PFSK-1 (cell line): ENCODE data around the gene STXBP3.

Experiments used
- FOXP2 ChIP-seq: optimal IDR thresholded peaks from 2 replicates; pipeline ENCODE3; 2011; ENCODE audit warnings: borderline replicate concordance, control low read depth, inconsistent platforms; ENCODE audit not compliant: insufficient read depth; ENCODE audit errors: extremely low read length, extremely low read depth
- POLR2AphosphoS5 ChIP-seq: IDR thresholded peaks from 2 replicates; pipeline ENCODE4 v1.6.1; 2012; ENCODE audit warnings: low read depth, mild to moderate bottlenecking, control low read depth, low read length, moderate library complexity
- SIN3A ChIP-seq: IDR thresholded peaks from 2 replicates; pipeline ENCODE4 v1.6.1; 2012; ENCODE audit warnings: mild to moderate bottlenecking, low read length, moderate library complexity, borderline replicate concordance; ENCODE audit not compliant: insufficient read depth
- TAF1 ChIP-seq: IDR thresholded peaks from 2 replicates; pipeline ENCODE4 v1.6.1; 2012; ENCODE audit warnings: low read length, control low read depth, borderline replicate concordance; ENCODE audit not compliant: insufficient read depth
- TF ChIP-seq, protein P1 (sequence below), 2 experiments: IDR thresholded peaks; 2 replicates each; pipeline versions ENCODE4 v1.6.1 to v1.8.0; 2011 to 2012; ENCODE audit warnings: low read depth in 2 of 2, low read length in 2 of 2, control low read depth in 1 of 2, inconsistent platforms in 1 of 2, mild to moderate bottlenecking in 1 of 2, moderate library complexity in 1 of 2; ENCODE audit not compliant: insufficient read depth in 1 of 2

Gene STXBP3

DNA sequence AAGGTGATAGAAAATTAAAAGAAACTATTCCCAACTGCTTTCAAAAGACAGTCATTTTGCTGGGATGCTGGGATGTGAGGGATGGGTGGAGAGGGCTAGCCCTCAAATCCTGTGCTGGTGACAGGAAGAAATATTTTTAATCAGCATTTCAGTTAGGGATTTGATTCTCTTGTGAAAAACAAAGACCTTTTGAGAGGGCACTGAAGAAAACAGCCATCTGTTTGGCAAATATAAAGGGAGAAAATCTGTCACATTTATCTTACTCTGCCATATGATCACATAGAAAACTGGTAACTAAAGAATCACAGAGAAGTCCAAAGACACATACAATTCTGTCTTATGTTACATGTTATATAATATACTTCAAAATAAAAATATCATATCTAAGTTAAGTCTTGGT lies 12.3 kb downstream of the STXBP3 start:
- no peak for TF ChIP-seq SIN3A
- no peak for TF ChIP-seq POLR2AphosphoS5
- TF ChIP-seq, protein P1, sequence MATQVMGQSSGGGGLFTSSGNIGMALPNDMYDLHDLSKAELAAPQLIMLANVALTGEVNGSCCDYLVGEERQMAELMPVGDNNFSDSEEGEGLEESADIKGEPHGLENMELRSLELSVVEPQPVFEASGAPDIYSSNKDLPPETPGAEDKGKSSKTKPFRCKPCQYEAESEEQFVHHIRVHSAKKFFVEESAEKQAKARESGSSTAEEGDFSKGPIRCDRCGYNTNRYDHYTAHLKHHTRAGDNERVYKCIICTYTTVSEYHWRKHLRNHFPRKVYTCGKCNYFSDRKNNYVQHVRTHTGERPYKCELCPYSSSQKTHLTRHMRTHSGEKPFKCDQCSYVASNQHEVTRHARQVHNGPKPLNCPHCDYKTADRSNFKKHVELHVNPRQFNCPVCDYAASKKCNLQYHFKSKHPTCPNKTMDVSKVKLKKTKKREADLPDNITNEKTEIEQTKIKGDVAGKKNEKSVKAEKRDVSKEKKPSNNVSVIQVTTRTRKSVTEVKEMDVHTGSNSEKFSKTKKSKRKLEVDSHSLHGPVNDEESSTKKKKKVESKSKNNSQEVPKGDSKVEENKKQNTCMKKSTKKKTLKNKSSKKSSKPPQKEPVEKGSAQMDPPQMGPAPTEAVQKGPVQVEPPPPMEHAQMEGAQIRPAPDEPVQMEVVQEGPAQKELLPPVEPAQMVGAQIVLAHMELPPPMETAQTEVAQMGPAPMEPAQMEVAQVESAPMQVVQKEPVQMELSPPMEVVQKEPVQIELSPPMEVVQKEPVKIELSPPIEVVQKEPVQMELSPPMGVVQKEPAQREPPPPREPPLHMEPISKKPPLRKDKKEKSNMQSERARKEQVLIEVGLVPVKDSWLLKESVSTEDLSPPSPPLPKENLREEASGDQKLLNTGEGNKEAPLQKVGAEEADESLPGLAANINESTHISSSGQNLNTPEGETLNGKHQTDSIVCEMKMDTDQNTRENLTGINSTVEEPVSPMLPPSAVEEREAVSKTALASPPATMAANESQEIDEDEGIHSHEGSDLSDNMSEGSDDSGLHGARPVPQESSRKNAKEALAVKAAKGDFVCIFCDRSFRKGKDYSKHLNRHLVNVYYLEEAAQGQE (IDR thresholded peaks at IDR 0.05; ENCODE audit: insufficient read depth in 1 of 2, low read depth in 2 of 2, low read length in 2 of 2) = no peak
- no peak for TF ChIP-seq TAF1
- TF ChIP-seq FOXP2 = no peak

DNA sequence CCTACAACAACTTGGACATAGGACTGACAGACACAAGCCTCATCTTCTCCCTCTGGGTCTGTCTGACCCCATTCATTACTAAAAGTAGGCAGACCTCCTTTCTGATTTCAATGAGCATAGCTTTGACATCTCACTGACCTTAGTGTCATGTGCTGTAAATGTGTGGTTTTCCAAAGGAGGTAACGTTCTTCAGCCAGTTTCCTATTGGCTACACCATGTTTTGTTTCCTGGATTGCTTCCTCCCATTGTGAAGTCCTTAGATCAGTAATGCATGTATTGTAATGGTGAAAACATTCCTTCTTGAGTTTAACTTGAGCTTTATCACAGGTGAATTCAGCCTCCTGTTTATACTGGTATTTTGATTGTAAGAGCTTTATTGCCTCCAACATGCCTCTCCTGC lies 20.6 kb downstream of the STXBP3 start:
- TF ChIP-seq, protein P1 (IDR thresholded peaks at IDR 0.05; ENCODE audit: insufficient read depth in 1 of 2, low read depth in 2 of 2, low read length in 2 of 2) = no peak
- TF ChIP-seq POLR2AphosphoS5 = no peak
- no peak for TF ChIP-seq SIN3A
- TF ChIP-seq TAF1 = no peak
- no peak for TF ChIP-seq FOXP2

DNA sequence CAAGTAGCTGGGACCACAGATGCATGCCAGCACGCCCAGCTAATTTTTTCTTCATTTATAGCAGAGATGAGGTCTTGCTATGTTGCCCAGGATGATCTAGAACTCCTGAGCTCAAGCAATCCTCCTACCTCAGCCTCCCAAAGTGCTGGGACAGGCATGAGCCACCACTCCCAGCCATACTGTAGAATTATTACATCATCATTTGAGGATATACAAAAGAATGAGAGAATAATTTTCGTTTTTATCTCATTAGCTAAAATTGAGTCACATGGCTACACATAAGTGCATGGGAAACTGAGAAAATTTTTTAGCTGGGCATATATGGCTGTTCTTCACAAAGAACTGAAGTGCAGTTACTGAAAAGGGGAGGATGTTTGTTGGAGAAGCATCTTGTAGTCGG lies 21.2 kb downstream of the STXBP3 start:
- TF ChIP-seq FOXP2 = no peak

DNA sequence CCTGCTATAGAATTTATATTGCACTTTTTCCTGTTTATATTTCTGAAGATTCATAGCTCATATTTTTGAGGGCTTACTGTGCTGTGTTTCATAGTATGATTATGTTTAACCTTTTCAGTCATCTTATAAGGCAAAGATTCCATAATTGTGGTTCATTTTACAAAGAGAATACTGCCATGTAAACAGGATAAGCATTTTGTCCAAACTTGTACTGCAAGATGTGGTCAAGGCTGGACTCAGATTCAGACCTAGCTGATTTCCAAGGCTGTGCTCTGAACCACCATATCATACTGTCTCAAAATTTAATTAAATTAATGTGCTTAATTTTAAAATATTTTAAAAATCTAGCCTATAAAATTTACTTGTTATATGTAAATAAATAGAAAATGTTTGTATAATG lies 31.4 kb downstream of the STXBP3 start:
- TF ChIP-seq TAF1 (no peak), POLR2AphosphoS5 (no peak), SIN3A (no peak), FOXP2 (no peak)
- TF ChIP-seq, protein P1 (IDR thresholded peaks at IDR 0.05; ENCODE audit: insufficient read depth in 1 of 2, low read depth in 2 of 2, low read length in 2 of 2) = no peak

DNA sequence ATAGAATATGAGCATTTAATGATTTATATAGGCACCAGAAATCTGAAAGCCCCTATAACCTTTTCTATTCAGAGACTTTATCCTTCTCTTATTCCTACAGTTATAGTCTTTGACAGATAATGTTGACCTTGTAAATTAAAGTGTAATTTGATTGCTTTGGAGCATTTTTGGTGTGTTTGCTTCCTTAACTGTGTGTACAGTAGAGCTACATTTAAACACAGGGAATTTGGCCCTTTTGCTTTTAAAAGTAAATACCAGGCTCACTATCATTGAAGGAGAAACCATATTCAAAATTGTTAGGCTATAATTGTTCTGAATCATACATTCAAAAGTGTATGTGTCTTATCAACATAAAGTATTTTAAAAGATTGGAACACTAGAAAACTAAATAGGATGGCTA lies 33.0 kb downstream of the STXBP3 start:
- TF ChIP-seq TAF1 = no peak
- TF ChIP-seq, protein P1 (IDR thresholded peaks at IDR 0.05; ENCODE audit: insufficient read depth in 1 of 2, low read depth in 2 of 2, low read length in 2 of 2) = no peak
- TF ChIP-seq FOXP2 = no peak
- no peak for TF ChIP-seq SIN3A
- TF ChIP-seq POLR2AphosphoS5 = no peak

DNA sequence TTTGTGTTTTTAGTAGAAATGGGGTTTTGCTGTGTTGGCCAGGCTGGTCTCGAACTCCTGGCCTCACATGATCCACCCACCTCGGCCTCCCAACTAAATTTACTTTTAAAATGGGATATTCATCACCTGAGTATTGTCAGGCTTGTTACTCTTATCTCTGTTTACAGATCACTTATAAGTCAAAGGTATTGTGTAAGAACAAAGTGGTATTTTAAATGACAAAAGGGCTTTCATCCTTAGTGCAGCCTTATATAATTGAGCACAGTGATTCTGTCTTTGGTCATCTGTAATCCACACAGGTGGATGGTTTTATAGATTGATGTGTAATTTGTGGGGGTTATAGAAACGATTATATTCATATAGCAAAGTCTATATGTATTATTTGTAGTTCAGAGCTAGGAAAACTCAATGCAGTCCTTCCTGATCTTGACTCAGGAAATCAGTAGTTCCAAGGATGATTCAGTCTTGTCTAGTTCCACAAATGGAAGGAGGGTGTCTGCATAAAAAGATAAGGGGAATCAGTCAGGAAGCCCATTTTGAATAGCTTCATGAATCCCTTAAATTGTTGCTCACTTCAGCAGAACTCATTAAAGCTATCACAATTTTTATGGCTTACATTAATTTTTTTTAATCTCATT lies 34.6 kb downstream of the STXBP3 start:
- no peak for TF ChIP-seq FOXP2
- TF ChIP-seq TAF1 = no peak
- TF ChIP-seq, protein P1 (IDR thresholded peaks at IDR 0.05; ENCODE audit: insufficient read depth in 1 of 2, low read depth in 2 of 2, low read length in 2 of 2) = no peak
- no peak for TF ChIP-seq POLR2AphosphoS5
- TF ChIP-seq SIN3A = no peak
